HG02623 (cell line): Measurements from ENCODE around the gene C1orf116.

Experiments
- ATAC-seq: cut with Tn5 transposase; IDR thresholded peaks from one replicate; pipeline ENCODE4 v1.9.1; 2021; ENCODE audit warnings: moderate library complexity; ENCODE audit not compliant: unreplicated experiment

The C1orf116 gene

GRCh38 chr1:207032528-207033017 is at the start of gene C1orf116:
TSS of gene C1orf116 (minus strand) at chr1:207032756. CDS start at chr1:207027598, 5,158 bp downstream.
- no peak for ATAC-seq

- no peak for ATAC-seq
Observed at GRCh38 chr1:207081806-207082205, 49.2 kb upstream of the C1orf116 start.

- no peak for ATAC-seq
Observed at GRCh38 chr1:207081088-207081487, 48.5 kb upstream of the C1orf116 start.

GRCh38 chr1:207079706-207080241 is 47.2 kb upstream of the C1orf116 start:
- no peak for ATAC-seq

GRCh38 chr1:207078578-207079132 is 46.1 kb upstream of the C1orf116 start:
- ATAC-seq, result no peak

- no peak for ATAC-seq
Observed at GRCh38 chr1:207077470-207078377, 45.2 kb upstream of the C1orf116 start.

- ATAC-seq, result no peak
Observed at GRCh38 chr1:207077012-207077411, 44.5 kb upstream of the C1orf116 start.

- ATAC-seq, result no peak
Observed at GRCh38 chr1:207076181-207076955, 43.8 kb upstream of the C1orf116 start.

- ATAC-seq, result no peak
Observed at GRCh38 chr1:207073906-207074820, 41.6 kb upstream of the C1orf116 start.

GRCh38 chr1:207072233-207072632 is 39.7 kb upstream of the C1orf116 start:
- no peak for ATAC-seq

- ATAC-seq, result no peak
Observed at GRCh38 chr1:207071426-207071825, 38.9 kb upstream of the C1orf116 start.

- no peak for ATAC-seq
Observed at GRCh38 chr1:207070811-207071210, 38.3 kb upstream of the C1orf116 start.

- no peak for ATAC-seq
Observed at GRCh38 chr1:207069858-207070506, 37.4 kb upstream of the C1orf116 start.

- ATAC-seq, result no peak
Observed at GRCh38 chr1:207069061-207069460, 36.5 kb upstream of the C1orf116 start.

- no peak for ATAC-seq
Observed at GRCh38 chr1:207067665-207068064, 35.1 kb upstream of the C1orf116 start.

GRCh38 chr1:207067185-207067584 is 34.6 kb upstream of the C1orf116 start:
- no peak for ATAC-seq

- no peak for ATAC-seq
Observed at GRCh38 chr1:207064561-207064960, 32.0 kb upstream of the C1orf116 start.

GRCh38 chr1:207063014-207063413 is 30.5 kb upstream of the C1orf116 start:
- ATAC-seq, result no peak

GRCh38 chr1:207062058-207062457 is 29.5 kb upstream of the C1orf116 start:
- no peak for ATAC-seq

- no peak for ATAC-seq
Observed at GRCh38 chr1:207060596-207060995, 28.0 kb upstream of the C1orf116 start.
